GM12878 (cell line): ENCODE measurements around the gene ECI1. TPM values are rescaled to one million over a fixed set of nuclear protein-coding genes. Genes with fewer than 3 reads are reported as not detected.

Source experiments
- ATAC-seq: fragments of 200-7000 bp; cut with Tn5 transposase; 3 replicates; pipeline ENCODE4 v1.9.1; 2020; ENCODE audit warnings: mild to moderate bottlenecking, moderate library complexity
- BruUV-seq: library from RNA; stranded (reverse); fragments of 400-500 nt; replicated peaks from 2 replicates; lab custom pipeline; 2021; lab: Mats Ljungman, UMichigan
- CTCF ChIA-PET: fragments of 300-600 bp; sonication (Branson Sonifier 250); formaldehyde crosslinking; extraction: SDS; loops from one replicate; lab custom pipeline; 2021; ENCODE audit warnings: inconsistent platforms; lab: Yijun Ruan, JAX
- POLR2A ChIA-PET: fragments of 350-600 bp; formaldehyde crosslinking; extraction: SDS; loops from one replicate; lab custom pipeline; 2021; ENCODE audit warnings: inconsistent platforms; lab: Charles Lee
- RAD21 ChIA-PET: fragments of 300-600 bp; sonication (Branson Sonifier 250); formaldehyde crosslinking; loops from one replicate; lab custom pipeline; 2023; ENCODE audit warnings: antibody characterized with exemption; ENCODE audit not compliant: unreplicated experiment; lab: Charles Lee
- SMC1A ChIA-PET: fragments of 300-600 bp; sonication (Branson Sonifier 250); formaldehyde crosslinking; loops from one replicate; lab custom pipeline; 2023; ENCODE audit not compliant: unreplicated experiment, uncharacterized antibody; lab: Charles Lee
- DNase-seq: peaks from one replicate; pipeline ENCODE4 v3.0.0-alpha.2; 2011; ENCODE audit warnings: low read depth, low spot score
- FAIRE-seq: peaks from 3 replicates; lab custom pipeline; 2011; peaks lifted over from hg19 to GRCh38; lab: Jason Lieb, UNC
- H2AFZ ChIP-seq: 2 replicates; pipeline ENCODE4 v1.6.0; 2011; ENCODE audit warnings: low read depth, low read length, control low read depth; ENCODE audit not compliant: control insufficient read depth
- H3K27ac ChIP-seq: 2 replicates; pipeline ENCODE4 v1.5.1; 2011; ENCODE audit warnings: control low read depth; ENCODE audit not compliant: control insufficient read depth, insufficient read depth
- H3K27me3 ChIP-seq, 2 experiments: replicated peaks in 1 of 2; 2 replicates each; pipeline versions ENCODE4 v1.6.0 to v1.6.1; 2011; ENCODE audit warnings: low read length in 1 of 2; ENCODE audit not compliant: control insufficient read depth in 2 of 2, insufficient read depth in 2 of 2
- H3K36me3 ChIP-seq, 2 experiments: 2 replicates each; pipeline ENCODE4 v1.5.1; 2011; ENCODE audit warnings: low read length in 1 of 2; ENCODE audit not compliant: control insufficient read depth in 2 of 2, insufficient read depth in 2 of 2
- H3K4me1 ChIP-seq: 2 replicates; pipeline ENCODE4 v1.6.1; 2011; ENCODE audit warnings: mild to moderate bottlenecking, low read length, moderate library complexity, mixed read lengths; ENCODE audit not compliant: control insufficient read depth, insufficient read depth
- H3K4me2 ChIP-seq: 2 replicates; pipeline ENCODE4 v1.6.0; 2011; ENCODE audit warnings: control low read depth; ENCODE audit not compliant: control insufficient read depth, insufficient read depth
- H3K4me3 ChIP-seq: fragments of 200-600 bp; sonication (generic); 2 replicates; pipeline ENCODE4 v1.5.1; 2016
- H3K79me2 ChIP-seq: 2 replicates; pipeline ENCODE4 v1.6.0; 2011; ENCODE audit warnings: low read length; ENCODE audit not compliant: control insufficient read depth, insufficient read depth
- H3K9ac ChIP-seq: 2 replicates; pipeline ENCODE4 v1.8.0; 2011; ENCODE audit warnings: low read length, control low read depth, mixed read lengths; ENCODE audit not compliant: control insufficient read depth, insufficient read depth
- H3K9me3 ChIP-seq: replicated peaks from 3 replicates; pipeline ENCODE4 v1.5.1; 2011; ENCODE audit warnings: mild to moderate bottlenecking, low read length; ENCODE audit not compliant: control insufficient read depth, insufficient read depth
- H4K20me1 ChIP-seq: 2 replicates; pipeline ENCODE4 v1.6.0; 2011; ENCODE audit not compliant: control insufficient read depth, insufficient read depth
- ATF2 ChIP-seq: IDR thresholded peaks from 2 replicates; pipeline ENCODE4 v1.6.1; 2012; ENCODE audit warnings: low read length, inconsistent platforms
- E2F4 ChIP-seq: IDR thresholded peaks from 2 replicates; pipeline ENCODE4 v1.6.1; 2012; ENCODE audit warnings: low read depth, low read length, improper control_type of control experiment
- EED ChIP-seq: sonication (generic); IDR thresholded peaks from 2 replicates; pipeline ENCODE4 v1.6.1; 2016; ENCODE audit warnings: antibody characterized with exemption, low read depth
- HSF1 ChIP-seq: fragments of 150-350 bp; IDR thresholded peaks from 2 replicates; pipeline ENCODE4 v1.6.1; 2014; ENCODE audit warnings: mild to moderate bottlenecking, low read depth, low read length
- JUNB ChIP-seq: IDR thresholded peaks from 2 replicates; pipeline ENCODE4 v1.6.1; 2016; ENCODE audit warnings: antibody characterized with exemption, mild to moderate bottlenecking
- KAT2A ChIP-seq: conservative IDR thresholded peaks from 2 replicates; pipeline ENCODE4 v1.6.1; 2011; ENCODE audit warnings: low read depth, low read length; ENCODE audit not compliant: control insufficient read depth
- MEF2B ChIP-seq: fragments of 450-650 bp; IDR thresholded peaks from 2 replicates; pipeline ENCODE4 v1.6.1; 2018; ENCODE audit warnings: mild to moderate bottlenecking, moderate library complexity; ENCODE audit not compliant: partially characterized antibody, poor library complexity, severe bottlenecking
- MTA3 ChIP-seq: IDR thresholded peaks from 2 replicates; pipeline ENCODE4 v1.6.1; 2012; ENCODE audit warnings: low read length, inconsistent platforms, borderline replicate concordance
- MXI1 ChIP-seq: fragments of 150-350 bp; IDR thresholded peaks from 2 replicates; pipeline ENCODE4 v1.6.1; 2011; ENCODE audit warnings: low read depth, mild to moderate bottlenecking, inconsistent platforms, low read length, improper control_type of control experiment
- MYB ChIP-seq: fragments of 150-350 bp; IDR thresholded peaks from 2 replicates; pipeline ENCODE4 v1.6.1; 2014; ENCODE audit warnings: mild to moderate bottlenecking, low read depth, low read length, borderline replicate concordance
- MYC ChIP-seq: IDR thresholded peaks from 2 replicates; pipeline ENCODE4 v1.6.1; 2011; ENCODE audit warnings: mild to moderate bottlenecking, low read length, moderate library complexity, inconsistent platforms; ENCODE audit not compliant: insufficient read depth, insufficient replicate concordance, insufficient read length, severe bottlenecking
- RFX5 ChIP-seq: IDR thresholded peaks from 2 replicates; pipeline ENCODE4 v1.6.1; 2011; ENCODE audit warnings: low read depth, low read length, improper control_type of control experiment
- SMARCA5 ChIP-seq: fragments of 450-650 bp; IDR thresholded peaks from 2 replicates; pipeline ENCODE4 v1.6.1; 2017; ENCODE audit warnings: mild to moderate bottlenecking
- USF2 ChIP-seq: IDR thresholded peaks from 2 replicates; pipeline ENCODE4 v1.6.1; 2011; ENCODE audit warnings: low read depth, low read length, improper control_type of control experiment, borderline replicate concordance
- ZNF24 ChIP-seq: fragments of 450-650 bp; IDR thresholded peaks from 2 replicates; pipeline ENCODE4 v1.6.1; 2017; ENCODE audit warnings: antibody characterized with exemption, mild to moderate bottlenecking
- ZZZ3 ChIP-seq: IDR thresholded peaks from 2 replicates; pipeline ENCODE4 v1.6.1; 2011; ENCODE audit warnings: low read depth; ENCODE audit not compliant: control insufficient read depth, insufficient read length
- WGBS: methylation state at CpG from one replicate; pipeline ENCODE4 v1.1.6; 2016; ENCODE audit warnings: low lambda C conversion rate; ENCODE audit not compliant: insufficient replicate concordance, insufficient coverage; ENCODE audit errors: missing lambda C conversion rate; 5-methylcytosine and 5-hydroxymethylcytosine counted together
- in situ Hi-C: fragments of 300-500 bp; cut with MboI; formaldehyde crosslinking; loops from 9 replicates; pipeline ENCODE4 v1.14.3; 2018; ENCODE audit warnings: mixed read lengths
- intact Hi-C: fragments of 100-400 bp; cut with micrococcal nuclease; formaldehyde crosslinking; loops from one replicate; pipeline ENCODE4 v1.14.2; 2022; ENCODE audit not compliant: unreplicated experiment
- polyA plus RNA-seq, 11 experiments: library from polyadenylated mRNA; depleted of rRNA in 4 of 11; unstranded in 6 of 11; stranded (reverse) in 5 of 11; fragments of >200 nt; fragmentation: Nextera tagmentation in 4 of 11; fragmentation: Illumina TruSeq in 1 of 11; extraction: Ambion mirVana in 4 of 11; extraction: Trizol in 1 of 11; gene quantifications; 1 replicate in 1 of 11; 2 replicates in 10 of 11; pipeline versions ENCODE4 v1.2.1 to v1.2.3, GENCODE V29; 2011 to 2016; ENCODE audit warnings: inconsistent platforms in 2 of 11, missing spikeins in 2 of 11, low read depth in 1 of 11
- total RNA-seq, 4 experiments: library from RNA; depleted of rRNA in 3 of 4; stranded (reverse); fragments of >200 nt in 3 of 4; fragmentation: Illumina TruSeq in 1 of 4; extraction: Trizol in 1 of 4; gene quantifications; 2 replicates each; pipeline versions ENCODE4 v1.2.1 to v1.2.3, GENCODE V29; 2013 to 2021

Gene ECI1
- total and polyA plus RNA-seq, 10 of the 15 experiments (the other 5 are each of a cell fraction or from before 2014, with no cell fraction given), result 2.2 to 82.1 (median 24.8) TPM

- RAD21 ChIA-PET, result no interaction called here
- TF ChIP-seq MXI1, result no peak
- TF ChIP-seq ZNF24, result no peak
- no peak for TF ChIP-seq MTA3
- no peak for TF ChIP-seq HSF1
- no peak for TF ChIP-seq KAT2A
- no peak for TF ChIP-seq MYB
- no peak for TF ChIP-seq SMARCA5
- TF ChIP-seq JUNB, result no peak
- no peak for TF ChIP-seq EED
- no peak for TF ChIP-seq ZZZ3
- no peak for TF ChIP-seq ATF2
- TF ChIP-seq RFX5, result no peak
- no peak for TF ChIP-seq E2F4
- TF ChIP-seq USF2, result no peak
- no peak for TF ChIP-seq MEF2B
- TF ChIP-seq MYC, result no peak
- SMC1A ChIA-PET, result no interaction called here
- Histone ChIP-seq H3K36me3 (peaks cover 33 to 50% of the 10 kb centered on the region in 2 experiments), H3K27me3 (no peaks in the 10 kb centered on the region), H3K4me2 (no peak overlapping the region), H3K79me2 (peaks cover 2% of the 10 kb centered on the region; the same call in 1 of the 2 replicates), H3K27ac (no peak overlapping the region), H3K4me1 (no peaks in the 10 kb centered on the region), H2AFZ (no peak overlapping the region), H3K4me3 (no peak overlapping the region), H3K9ac (no peak overlapping the region), H4K20me1 (no peaks in the 10 kb centered on the region), H3K9me3 (no peaks in the 10 kb centered on the region)
- FAIRE-seq (no peak), DNase-seq (no peak), ATAC-seq (no peak)
- intact Hi-C loops, result no loop called here
- in situ Hi-C loops, result no loop called here
- POLR2A ChIA-PET, result no interaction called here
- WGBS, result 98% methylated on average over 6 of the region's 6 CpGs
- CTCF ChIA-PET, result interaction anchor here (0.7 to 1.7 kb wide), 3 partner anchors 63 to 317 kb away, joined by 3 to 5 read pairs (median 3); no protein-coding TSS in a partner anchor
- no TSS peak for BruUV-seq
Measured at GRCh38 chr16:2257726-2258125, 6.3 kb upstream of the ECI1 start.
